GM12878 (cell line): ENCODE data around the gene NKG7.

Source experiments
- CHD4 ChIP-seq: fragments of 200-600 bp; sonication (generic); IDR thresholded peaks from 2 replicates; pipeline ENCODE4 v1.6.1; 2016; ENCODE audit warnings: mild to moderate bottlenecking
- CTCF ChIP-seq, 3 experiments: IDR thresholded peaks in 2 of 3; conservative IDR thresholded peaks in 1 of 3; 2 replicates each; pipeline ENCODE4 v1.5.1; 2011; ENCODE audit warnings: low read depth in 3 of 3, low read length in 3 of 3, mild to moderate bottlenecking in 3 of 3, control low read depth in 2 of 3, moderate library complexity in 2 of 3, inconsistent platforms in 1 of 3, mixed read lengths in 1 of 3; ENCODE audit not compliant: control insufficient read depth in 2 of 3, insufficient read depth in 1 of 3; ENCODE audit errors: extremely low read depth in 1 of 3
- EGR1 ChIP-seq, 2 experiments: IDR thresholded peaks; 1 replicate in 1 of 2; 2 replicates in 1 of 2; pipeline ENCODE4 v1.6.1; 2011 to 2012; ENCODE audit warnings: low read depth in 2 of 2, low read length in 2 of 2, borderline replicate concordance in 1 of 2, mild to moderate bottlenecking in 1 of 2, moderate library complexity in 1 of 2
- EP300 ChIP-seq, 2 experiments: fragments of 150-350 bp in 1 of 2; IDR thresholded peaks; 2 replicates each; pipeline ENCODE4 v1.6.1; 2011 to 2012; ENCODE audit warnings: low read depth in 2 of 2, low read length in 2 of 2, borderline replicate concordance in 1 of 2, improper control_type of control experiment in 1 of 2, inconsistent platforms in 1 of 2; ENCODE audit not compliant: control insufficient read depth in 1 of 2
- JUND ChIP-seq: IDR thresholded peaks from 2 replicates; pipeline ENCODE4 v1.6.1; 2012; ENCODE audit warnings: low read depth, mild to moderate bottlenecking, low read length, improper control_type of control experiment, moderate library complexity
- NFIC ChIP-seq: IDR thresholded peaks from 2 replicates; pipeline ENCODE4 v1.6.1; 2012; ENCODE audit warnings: low read depth, mild to moderate bottlenecking, inconsistent platforms, low read length, moderate library complexity
- NFYB ChIP-seq: IDR thresholded peaks from 2 replicates; pipeline ENCODE4 v1.6.1; 2011; ENCODE audit warnings: low read depth, mild to moderate bottlenecking, low read length, improper control_type of control experiment, moderate library complexity; ENCODE audit not compliant: insufficient read depth
- NR2C2 ChIP-seq: IDR thresholded peaks from 2 replicates; pipeline ENCODE4 v1.6.1; 2011; ENCODE audit warnings: borderline replicate concordance, low read depth; ENCODE audit not compliant: control insufficient read depth, insufficient read length
- POLR2A ChIP-seq: IDR thresholded peaks from 2 replicates; pipeline ENCODE4 v1.6.1; 2011; ENCODE audit warnings: low read depth, mild to moderate bottlenecking, low read length
- RELA ChIP-seq: fragments of 450-650 bp; IDR thresholded peaks from 2 replicates; pipeline ENCODE4 v1.8.0; 2014; ENCODE audit warnings: borderline replicate concordance; ENCODE audit not compliant: partially characterized antibody
- SP1 ChIP-seq: IDR thresholded peaks from one replicate; pipeline ENCODE4 v1.6.1; 2011; ENCODE audit warnings: low read depth, low read length
- SPI1 ChIP-seq: IDR thresholded peaks from 2 replicates; pipeline ENCODE4 v1.6.1; 2011; ENCODE audit warnings: low read depth, mild to moderate bottlenecking, low read length, moderate library complexity, borderline replicate concordance; ENCODE audit not compliant: insufficient read depth
- TAF1 ChIP-seq: IDR thresholded peaks from 2 replicates; pipeline ENCODE4 v1.6.1; 2011; ENCODE audit warnings: mild to moderate bottlenecking, low read depth, low read length, borderline replicate concordance
- ZNF217 ChIP-seq: fragments of 450-650 bp; IDR thresholded peaks from 2 replicates; pipeline ENCODE4 v1.6.1; 2017; ENCODE audit warnings: antibody characterized with exemption, mild to moderate bottlenecking

DNA sequence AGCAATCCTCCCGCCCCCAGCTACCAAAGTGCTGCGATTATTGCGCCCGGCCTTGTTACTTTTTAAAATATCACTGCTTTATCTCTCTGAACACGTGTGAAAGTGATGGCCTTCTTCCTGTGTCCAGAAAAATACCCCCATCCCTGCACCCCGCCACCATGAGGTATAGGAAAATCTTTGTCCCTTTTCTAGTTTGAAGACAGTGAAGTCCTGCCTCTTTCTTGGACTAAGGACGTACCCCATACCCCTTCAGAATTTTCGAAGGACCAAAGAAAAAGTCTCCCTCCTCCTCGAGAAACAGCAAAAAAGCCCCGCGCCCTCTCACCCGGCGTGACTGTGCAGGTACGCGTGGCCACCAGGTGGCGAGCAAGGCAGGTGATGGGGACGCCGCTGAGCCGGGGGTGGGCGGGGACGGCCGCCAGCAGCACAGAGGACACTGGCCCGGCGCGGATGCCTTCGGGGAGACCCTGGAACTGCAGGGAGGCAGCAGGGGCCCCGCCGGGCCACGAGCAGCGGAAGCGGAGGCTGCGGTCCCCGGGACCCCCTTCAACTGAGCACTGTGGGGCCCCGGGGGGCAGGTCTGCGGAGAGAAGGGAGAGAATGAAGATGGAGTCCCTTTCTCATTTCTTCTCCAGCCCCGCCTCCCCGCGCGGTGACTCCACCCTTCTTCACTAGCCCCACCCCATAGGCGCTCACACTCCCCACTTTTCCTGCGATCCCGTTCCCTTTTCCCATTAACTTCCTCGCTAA, 33.7 kb downstream of the NKG7 start:
- TF ChIP-seq CTCF (IDR thresholded peaks at IDR 0.05 in 2 of 3, conservative IDR thresholded peaks at IDR 0.05 in 1 of 3; ENCODE audit: control insufficient read depth in 2 of 3, extremely low read depth in 1 of 3, insufficient read depth in 1 of 3, low read depth in 3 of 3, low read length in 3 of 3) (peak; percentile 83 to 93 (median 88)), JUND (no peak), ZNF217 (no peak), POLR2A (peak; percentile 26; the same call in 1 of the 2 replicates), TAF1 (no peak), RELA (no peak), SP1 (peak; percentile 46), CHD4 (no peak), NR2C2 (no peak), NFIC (no peak), SPI1 (no peak), NFYB (no peak), EP300 (IDR thresholded peaks at IDR 0.05; ENCODE audit: borderline replicate concordance in 1 of 2, control insufficient read depth in 1 of 2, low read depth in 2 of 2, low read length in 2 of 2) (no peak), EGR1 (IDR thresholded peaks at IDR 0.05; ENCODE audit: borderline replicate concordance in 1 of 2, low read depth in 2 of 2, low read length in 2 of 2) (peak in 1 of 2 experiments; percentile 51; a peak in 1 of 3 replicates)
